ENCODE results near the gene GABRG3.

The GABRG3 gene

GRCh38 chr15:27438403-27439375 is 467.7 kb downstream of the GABRG3 start:
- no peak overlapping the region for H3K4me3 ChIP-seq (replicated peaks; ENCODE audit: low read depth, low read length)
- TF ChIP-seq, protein P1, sequence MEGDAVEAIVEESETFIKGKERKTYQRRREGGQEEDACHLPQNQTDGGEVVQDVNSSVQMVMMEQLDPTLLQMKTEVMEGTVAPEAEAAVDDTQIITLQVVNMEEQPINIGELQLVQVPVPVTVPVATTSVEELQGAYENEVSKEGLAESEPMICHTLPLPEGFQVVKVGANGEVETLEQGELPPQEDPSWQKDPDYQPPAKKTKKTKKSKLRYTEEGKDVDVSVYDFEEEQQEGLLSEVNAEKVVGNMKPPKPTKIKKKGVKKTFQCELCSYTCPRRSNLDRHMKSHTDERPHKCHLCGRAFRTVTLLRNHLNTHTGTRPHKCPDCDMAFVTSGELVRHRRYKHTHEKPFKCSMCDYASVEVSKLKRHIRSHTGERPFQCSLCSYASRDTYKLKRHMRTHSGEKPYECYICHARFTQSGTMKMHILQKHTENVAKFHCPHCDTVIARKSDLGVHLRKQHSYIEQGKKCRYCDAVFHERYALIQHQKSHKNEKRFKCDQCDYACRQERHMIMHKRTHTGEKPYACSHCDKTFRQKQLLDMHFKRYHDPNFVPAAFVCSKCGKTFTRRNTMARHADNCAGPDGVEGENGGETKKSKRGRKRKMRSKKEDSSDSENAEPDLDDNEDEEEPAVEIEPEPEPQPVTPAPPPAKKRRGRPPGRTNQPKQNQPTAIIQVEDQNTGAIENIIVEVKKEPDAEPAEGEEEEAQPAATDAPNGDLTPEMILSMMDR (IDR thresholded peaks at IDR 0.05; ENCODE audit: low read depth, low read length, missing control alignments) = no peak
- no peak for DNase-seq (ENCODE audit: extremely low read depth, low read depth)

DNA sequence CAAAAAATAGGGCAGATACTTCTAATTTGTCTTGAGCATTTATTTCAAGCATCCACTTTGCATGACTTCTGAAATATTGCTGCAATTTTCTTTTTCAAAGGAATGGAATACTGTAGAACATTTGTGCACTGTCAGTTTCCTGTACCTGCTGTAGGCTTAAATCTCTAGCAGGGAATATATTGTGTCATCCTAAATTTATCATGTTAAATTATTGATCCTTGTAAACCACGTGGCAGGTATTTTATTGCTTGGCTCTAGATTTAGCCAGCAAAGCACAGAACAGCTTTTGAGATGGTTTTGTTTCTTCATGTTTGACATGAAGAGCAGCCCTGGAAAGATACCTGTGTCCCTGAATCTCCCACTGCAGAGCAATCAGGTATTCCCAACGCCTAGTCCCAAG is 470.1 kb downstream of the GABRG3 start:
- TF ChIP-seq, protein P1 (IDR thresholded peaks at IDR 0.05; ENCODE audit: low read depth, low read length, missing control alignments) = no peak

GRCh38 chr15:27448234-27448633 is 477.3 kb downstream of the GABRG3 start:
- H3K4me3 ChIP-seq (replicated peaks; ENCODE audit: low read depth, low read length) = no peak overlapping the region
- TF ChIP-seq, protein P1 (IDR thresholded peaks at IDR 0.05; ENCODE audit: low read depth, low read length, missing control alignments) = no peak
- no peak for DNase-seq (ENCODE audit: extremely low read depth, low read depth)

More for the DNA sequence above, 470.1 kb downstream of the GABRG3 start:
- H3K4me3 ChIP-seq (replicated peaks; ENCODE audit: low read depth, low read length) = no peak overlapping the region
- DNase-seq (ENCODE audit: extremely low read depth, low read depth) = no peak

DNA sequence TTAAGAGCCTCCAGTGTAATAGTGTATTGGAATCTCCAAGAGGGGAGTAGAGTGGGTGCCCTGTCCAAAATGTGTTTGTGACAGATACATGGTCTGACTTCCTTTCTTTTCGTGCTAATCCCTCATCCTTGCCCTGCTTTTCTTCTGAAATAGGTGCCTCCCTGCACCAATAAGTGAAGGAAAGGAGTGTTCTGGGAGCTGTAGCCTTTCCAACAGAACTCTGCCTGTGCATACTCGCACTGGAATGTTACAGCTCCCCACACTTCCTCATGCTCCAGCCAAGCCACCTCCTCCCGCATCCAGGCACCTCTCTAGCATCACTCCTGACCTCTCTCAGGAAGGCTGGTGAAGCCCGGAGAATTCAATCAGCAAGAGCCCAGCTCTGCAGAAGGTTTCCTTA is 478.0 kb downstream of the GABRG3 start:
- TF ChIP-seq, protein P1 (IDR thresholded peaks at IDR 0.05; ENCODE audit: low read depth, low read length, missing control alignments) = no peak
- no peak for DNase-seq (ENCODE audit: extremely low read depth, low read depth)
- H3K4me3 ChIP-seq (replicated peaks; ENCODE audit: low read depth, low read length) = no peak overlapping the region

GRCh38 chr15:27449941-27450340 is 479.0 kb downstream of the GABRG3 start:
- no peak for DNase-seq (ENCODE audit: extremely low read depth, low read depth)
- TF ChIP-seq, protein P1 (IDR thresholded peaks at IDR 0.05; ENCODE audit: low read depth, low read length, missing control alignments) = no peak
- H3K4me3 ChIP-seq (replicated peaks; ENCODE audit: low read depth, low read length) = no peak overlapping the region

DNA sequence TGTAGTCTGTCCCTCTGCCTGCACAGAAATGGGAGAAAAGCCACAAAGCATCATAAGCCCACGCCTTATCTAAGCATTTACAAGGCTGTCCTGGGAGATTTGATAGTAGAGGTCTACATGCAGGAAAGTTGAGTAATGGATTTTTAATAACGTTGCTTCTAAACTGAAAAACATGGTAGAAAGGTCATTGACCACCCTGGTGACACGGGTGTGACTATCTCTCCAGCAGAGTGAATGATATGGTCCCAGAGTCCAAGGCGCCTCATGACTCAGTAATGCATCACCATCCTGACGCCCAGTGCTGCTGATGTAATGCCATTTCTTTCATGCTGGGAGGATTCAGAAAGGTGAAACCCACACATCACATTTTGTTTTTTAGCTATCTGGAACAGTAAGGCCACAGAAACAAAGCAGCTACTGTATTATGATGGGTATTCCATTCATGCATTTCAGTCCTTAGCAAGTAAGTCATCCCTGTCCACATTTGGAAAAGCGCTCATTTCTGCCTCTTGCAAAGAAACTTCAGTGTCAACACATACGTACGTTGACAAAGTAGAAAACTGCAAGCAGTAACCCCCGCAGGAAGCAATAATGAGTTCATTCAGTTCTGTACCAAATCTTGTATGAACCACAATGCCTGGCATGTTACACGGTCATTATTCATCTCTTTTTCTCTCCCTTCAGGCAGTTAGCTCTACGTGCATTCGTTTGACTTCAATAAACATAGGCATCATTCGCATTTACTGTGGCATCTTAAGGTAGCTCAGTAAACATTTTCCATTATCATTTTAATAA is 483.5 kb downstream of the GABRG3 start:
- TF ChIP-seq, protein P1 (IDR thresholded peaks at IDR 0.05; ENCODE audit: low read depth, low read length, missing control alignments) = no peak
- no peak overlapping the region for H3K4me3 ChIP-seq (replicated peaks; ENCODE audit: low read depth, low read length)
- DNase-seq (ENCODE audit: extremely low read depth, low read depth) = no peak
